Transverse colon (tissue), 4 donors: ENCODE measurements around the gene WDR91.

ENCODE experiments used
- POLR2A ChIP-seq: fragments of 450-650 bp; IDR thresholded peaks from one replicate; pipeline ENCODE4 v1.6.1; 2016; ENCODE audit warnings: antibody characterized with exemption, mild to moderate bottlenecking, moderate library complexity
- POLR2AphosphoS5 ChIP-seq, 3 donors: sonication (generic); formaldehyde crosslinking; IDR thresholded peaks; one replicate each; pipeline ENCODE4 v1.6.1; 2016; ENCODE audit warnings: antibody characterized with exemption in 3 of 3
- TF ChIP-seq, protein P1 (sequence below), 5 experiments: fragments of 200-600 bp in 3 of 5; fragments of 450-650 bp in 2 of 5; sonication (generic) in 3 of 5; IDR thresholded peaks; 1 replicate in 2 of 5; 2 replicates in 3 of 5; pipeline ENCODE4 v1.5.1; 2016 to 2017; ENCODE audit warnings: antibody characterized with exemption in 5 of 5, inconsistent platforms in 3 of 5, mild to moderate bottlenecking in 2 of 5, moderate library complexity in 1 of 5

DNA sequence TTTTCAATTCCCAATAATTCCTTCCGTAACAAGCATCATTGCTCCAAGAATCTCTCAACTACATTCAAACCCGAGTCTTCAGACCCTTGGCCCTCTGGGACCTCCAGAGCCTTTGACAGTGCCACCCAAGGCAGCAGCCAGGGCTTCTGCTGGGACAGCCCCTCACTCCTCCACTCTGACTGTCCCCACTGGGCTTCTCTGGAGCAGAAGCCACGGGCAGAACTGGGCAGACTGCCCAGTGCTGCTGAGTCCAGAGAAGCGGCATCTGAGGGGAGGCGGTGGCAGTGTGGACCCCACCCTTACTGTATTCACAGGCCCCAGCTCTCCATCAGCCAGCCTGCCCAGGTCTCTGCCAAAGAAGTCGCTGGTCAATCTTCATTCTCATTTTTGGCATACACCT is 49.7 kb downstream of the WDR91 start:
- no peak for TF ChIP-seq POLR2AphosphoS5 (IDR thresholded peaks at IDR 0.05)
- TF ChIP-seq, protein P1, sequence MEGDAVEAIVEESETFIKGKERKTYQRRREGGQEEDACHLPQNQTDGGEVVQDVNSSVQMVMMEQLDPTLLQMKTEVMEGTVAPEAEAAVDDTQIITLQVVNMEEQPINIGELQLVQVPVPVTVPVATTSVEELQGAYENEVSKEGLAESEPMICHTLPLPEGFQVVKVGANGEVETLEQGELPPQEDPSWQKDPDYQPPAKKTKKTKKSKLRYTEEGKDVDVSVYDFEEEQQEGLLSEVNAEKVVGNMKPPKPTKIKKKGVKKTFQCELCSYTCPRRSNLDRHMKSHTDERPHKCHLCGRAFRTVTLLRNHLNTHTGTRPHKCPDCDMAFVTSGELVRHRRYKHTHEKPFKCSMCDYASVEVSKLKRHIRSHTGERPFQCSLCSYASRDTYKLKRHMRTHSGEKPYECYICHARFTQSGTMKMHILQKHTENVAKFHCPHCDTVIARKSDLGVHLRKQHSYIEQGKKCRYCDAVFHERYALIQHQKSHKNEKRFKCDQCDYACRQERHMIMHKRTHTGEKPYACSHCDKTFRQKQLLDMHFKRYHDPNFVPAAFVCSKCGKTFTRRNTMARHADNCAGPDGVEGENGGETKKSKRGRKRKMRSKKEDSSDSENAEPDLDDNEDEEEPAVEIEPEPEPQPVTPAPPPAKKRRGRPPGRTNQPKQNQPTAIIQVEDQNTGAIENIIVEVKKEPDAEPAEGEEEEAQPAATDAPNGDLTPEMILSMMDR (IDR thresholded peaks at IDR 0.05): no peak
- TF ChIP-seq POLR2A: no peak
